Measurements from ENCODE around the gene RPS6KA5. TPM values are rescaled to one million over a fixed set of nuclear protein-coding genes. Genes with fewer than 3 reads are reported as not detected.

RPS6KA5 gene
- total RNA-seq, 1 experiment from 2014 or later = 2.6 TPM

- DNase-seq (ENCODE audit: low read depth, low spot score) = no peak
- BruUV-seq (replicated peaks) = no TSS peak
- Histone ChIP-seq H3K4me1 (ENCODE audit: control insufficient read depth, insufficient read depth, low read length) (no peaks in the 10 kb centered on the region), H3K9me3 (ENCODE audit: control insufficient read depth, insufficient read depth, low read depth, low read length) (no peaks in the 10 kb centered on the region), H3K4me3 (ENCODE audit: low read depth in 2 of 2, low read length in 2 of 2) (no peak overlapping the region), H3K27ac (ENCODE audit: low read length) (no peak overlapping the region), H3K36me3 (ENCODE audit: control insufficient read depth, insufficient read depth, low read length) (no peaks in the 10 kb centered on the region), H3K27me3 (ENCODE audit: control insufficient read depth, insufficient read depth, low read length) (no peaks in the 10 kb centered on the region)
- ATAC-seq = no peak
- TF ChIP-seq TCF7L2 (IDR thresholded peaks at IDR 0.05; ENCODE audit: low read depth, low read length) = no peak
- no peak for TF ChIP-seq REST (IDR thresholded peaks at IDR 0.05; ENCODE audit: insufficient read depth in 1 of 2, low read depth in 2 of 2, low read length in 1 of 2)
- TF ChIP-seq, protein P1, sequence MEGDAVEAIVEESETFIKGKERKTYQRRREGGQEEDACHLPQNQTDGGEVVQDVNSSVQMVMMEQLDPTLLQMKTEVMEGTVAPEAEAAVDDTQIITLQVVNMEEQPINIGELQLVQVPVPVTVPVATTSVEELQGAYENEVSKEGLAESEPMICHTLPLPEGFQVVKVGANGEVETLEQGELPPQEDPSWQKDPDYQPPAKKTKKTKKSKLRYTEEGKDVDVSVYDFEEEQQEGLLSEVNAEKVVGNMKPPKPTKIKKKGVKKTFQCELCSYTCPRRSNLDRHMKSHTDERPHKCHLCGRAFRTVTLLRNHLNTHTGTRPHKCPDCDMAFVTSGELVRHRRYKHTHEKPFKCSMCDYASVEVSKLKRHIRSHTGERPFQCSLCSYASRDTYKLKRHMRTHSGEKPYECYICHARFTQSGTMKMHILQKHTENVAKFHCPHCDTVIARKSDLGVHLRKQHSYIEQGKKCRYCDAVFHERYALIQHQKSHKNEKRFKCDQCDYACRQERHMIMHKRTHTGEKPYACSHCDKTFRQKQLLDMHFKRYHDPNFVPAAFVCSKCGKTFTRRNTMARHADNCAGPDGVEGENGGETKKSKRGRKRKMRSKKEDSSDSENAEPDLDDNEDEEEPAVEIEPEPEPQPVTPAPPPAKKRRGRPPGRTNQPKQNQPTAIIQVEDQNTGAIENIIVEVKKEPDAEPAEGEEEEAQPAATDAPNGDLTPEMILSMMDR (IDR thresholded peaks at IDR 0.05) = no peak
- TF ChIP-seq POLR2AphosphoS5 (IDR thresholded peaks at IDR 0.05; ENCODE audit: low read depth, low read length) = no peak
- TF ChIP-seq SIN3A (IDR thresholded peaks at IDR 0.05; ENCODE audit: borderline replicate concordance, insufficient read depth, low read depth, low read length) = no peak
- ChIA-PET CTCF (no interaction called here), POLR2A (no interaction called here)
- intact Hi-C loops (cut with micrococcal nuclease; ENCODE audit: unreplicated experiment) = no loop called here
- in situ Hi-C loops (cut with HindIII; ENCODE audit: low pct_unique_long_range_greater_than_20kb, low sequenced_read_pairs) = no loop called here
Measured at GRCh38 chr14:91005716-91006115, 54.7 kb downstream of the RPS6KA5 start.

- Histone ChIP-seq H3K4me3 (ENCODE audit: low read depth in 2 of 2, low read length in 2 of 2) (no peak overlapping the region), H3K27ac (ENCODE audit: low read length) (no peak overlapping the region), H3K27me3 (ENCODE audit: control insufficient read depth, insufficient read depth, low read length) (no peaks in the 10 kb centered on the region), H3K9me3 (ENCODE audit: control insufficient read depth, insufficient read depth, low read depth, low read length) (no peaks in the 10 kb centered on the region), H3K36me3 (ENCODE audit: control insufficient read depth, insufficient read depth, low read length) (no peaks in the 10 kb centered on the region), H3K4me1 (ENCODE audit: control insufficient read depth, insufficient read depth, low read length) (no peaks in the 10 kb centered on the region)
- BruUV-seq (replicated peaks) = no TSS peak
- ATAC-seq = no peak
- POLR2A ChIA-PET = no interaction called here
- CTCF ChIA-PET = no interaction called here
- intact Hi-C loops (cut with micrococcal nuclease; ENCODE audit: unreplicated experiment) (no loop called here), in situ Hi-C loops (cut with HindIII; ENCODE audit: low pct_unique_long_range_greater_than_20kb, low sequenced_read_pairs) (no loop called here)
- no peak for TF ChIP-seq REST (IDR thresholded peaks at IDR 0.05; ENCODE audit: insufficient read depth in 1 of 2, low read depth in 2 of 2, low read length in 1 of 2)
- TF ChIP-seq SIN3A (IDR thresholded peaks at IDR 0.05; ENCODE audit: borderline replicate concordance, insufficient read depth, low read depth, low read length) = no peak
- TF ChIP-seq, protein P1 (IDR thresholded peaks at IDR 0.05) = no peak
- TF ChIP-seq TCF7L2 (IDR thresholded peaks at IDR 0.05; ENCODE audit: low read depth, low read length) = no peak
- TF ChIP-seq POLR2AphosphoS5 (IDR thresholded peaks at IDR 0.05; ENCODE audit: low read depth, low read length) = no peak
- DNase-seq (ENCODE audit: low read depth, low spot score) = no peak
Measured at GRCh38 chr14:91004987-91005386, 55.5 kb downstream of the RPS6KA5 start.
